Neutrophil (primary cell): ENCODE measurements around the gene CDKN2B-AS1.

Experiments used
- H3K27ac ChIP-seq: fragments of 200-600 bp; sonication (generic); 2 replicates; pipeline ENCODE4 v1.5.1; 2016; ENCODE audit warnings: mild to moderate bottlenecking, moderate library complexity
- H3K27me3 ChIP-seq: fragments of 200-600 bp; sonication (generic); 2 replicates; pipeline ENCODE4 v1.6.0; 2016; ENCODE audit warnings: mild to moderate bottlenecking
- H3K36me3 ChIP-seq: fragments of 200-600 bp; sonication (generic); 2 replicates; pipeline ENCODE4 v1.5.1; 2017
- H3K4me1 ChIP-seq, 2 experiments: fragments of 200-600 bp in 1 of 2; sonication (generic) in 1 of 2; 1 replicate in 1 of 2; 2 replicates in 1 of 2; pipeline versions ENCODE4 v1.5.1 to v1.6.1; 2013 to 2016; ENCODE audit warnings: low read depth in 1 of 2, low read length in 1 of 2, mild to moderate bottlenecking in 1 of 2, moderate library complexity in 1 of 2; ENCODE audit not compliant: control insufficient read depth in 1 of 2, insufficient read depth in 1 of 2
- H3K4me3 ChIP-seq, 2 experiments: fragments of 200-600 bp in 1 of 2; sonication (generic) in 1 of 2; 1 replicate in 1 of 2; 2 replicates in 1 of 2; pipeline ENCODE4 v1.5.1; 2013 to 2016; ENCODE audit warnings: low read depth in 1 of 2, low read length in 1 of 2, mild to moderate bottlenecking in 1 of 2, moderate library complexity in 1 of 2
- H3K9me3 ChIP-seq: fragments of 200-600 bp; sonication (generic); 2 replicates; pipeline ENCODE4 v1.5.1; 2016
- CTCF ChIP-seq: fragments of 200-600 bp; sonication (generic); IDR thresholded peaks from 2 replicates; pipeline ENCODE4 v1.5.1; 2016; ENCODE audit warnings: antibody characterized with exemption

The CDKN2B-AS1 gene

DNA sequence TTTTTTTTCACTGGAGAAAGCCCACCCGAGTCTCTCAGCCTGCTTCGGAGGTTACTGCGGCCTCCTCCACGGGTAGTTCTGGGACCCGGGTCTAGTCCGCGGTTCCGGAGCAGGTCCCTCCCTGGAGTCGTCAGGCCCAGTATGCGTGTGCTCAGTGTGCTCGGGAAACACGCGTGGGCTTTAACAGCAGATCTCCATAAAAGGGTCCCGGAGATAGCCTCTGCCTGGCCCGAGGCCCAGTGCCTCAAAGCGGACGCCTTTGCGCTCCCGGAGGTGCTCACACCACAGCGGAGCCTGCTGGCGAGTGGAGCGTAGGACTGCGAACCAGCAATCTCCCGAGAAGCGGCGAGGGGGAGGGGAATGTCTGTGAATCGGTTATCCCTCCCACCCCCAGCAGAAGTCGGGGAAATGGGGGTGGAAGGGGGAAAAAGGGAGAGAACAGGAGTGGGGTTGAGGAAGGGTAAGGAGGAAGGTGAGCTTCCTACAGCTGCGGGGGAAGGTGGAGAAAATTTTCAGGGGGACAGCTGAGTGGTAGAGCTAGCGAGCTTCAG, 29.1 kb upstream of the CDKN2B-AS1 start:
- Histone ChIP-seq H3K4me3 (peak overlapping the region; percentile 30 to 35), H3K9me3 (no peaks in the 10 kb centered on the region), H3K27me3 (peaks cover 99% of the 10 kb centered on the region), H3K27ac (no peak overlapping the region), H3K4me1 (peaks cover 9 to 10% of the 10 kb centered on the region in 2 experiments), H3K36me3 (no peaks in the 10 kb centered on the region)
- no peak for TF ChIP-seq CTCF

DNA sequence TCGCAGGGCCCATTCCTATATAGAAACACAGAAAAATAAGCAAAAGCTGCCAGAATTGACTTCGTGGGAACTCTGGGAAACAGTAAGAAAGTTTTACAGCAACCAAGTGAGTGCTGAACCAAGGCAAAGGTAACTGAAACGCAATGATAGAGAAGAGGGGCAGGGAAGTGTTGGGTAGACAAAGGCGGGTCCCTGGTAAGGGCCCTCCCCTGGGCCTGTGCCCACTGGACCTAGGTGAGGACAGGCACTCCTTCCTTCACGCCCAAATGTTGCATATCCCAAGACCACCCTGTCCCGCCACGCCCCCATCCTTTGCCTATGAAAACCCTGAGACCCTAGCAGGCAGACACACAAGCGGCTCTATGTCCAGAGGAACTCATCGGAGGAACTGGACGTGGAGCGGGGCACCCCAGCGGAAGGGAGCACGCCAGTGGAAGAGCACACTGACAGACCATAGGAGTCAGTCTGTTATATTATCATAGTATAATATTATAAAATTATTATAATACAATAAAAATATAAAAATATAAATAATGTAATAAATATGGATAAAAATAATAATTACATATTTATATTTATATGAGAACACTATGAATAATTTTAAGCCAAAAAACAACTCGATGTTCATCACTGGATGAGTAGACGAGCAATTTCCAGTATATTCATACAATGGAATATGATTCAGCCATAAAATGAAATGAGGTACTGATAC, 28.3 kb upstream of the CDKN2B-AS1 start:
- Histone ChIP-seq H3K4me3 (no peak overlapping the region), H3K9me3 (no peaks in the 10 kb centered on the region), H3K27ac (no peak overlapping the region), H3K27me3 (peaks cover 100% of the 10 kb centered on the region), H3K4me1 (peaks cover 9 to 10% of the 10 kb centered on the region in 2 experiments), H3K36me3 (no peaks in the 10 kb centered on the region)
- no peak for TF ChIP-seq CTCF

DNA sequence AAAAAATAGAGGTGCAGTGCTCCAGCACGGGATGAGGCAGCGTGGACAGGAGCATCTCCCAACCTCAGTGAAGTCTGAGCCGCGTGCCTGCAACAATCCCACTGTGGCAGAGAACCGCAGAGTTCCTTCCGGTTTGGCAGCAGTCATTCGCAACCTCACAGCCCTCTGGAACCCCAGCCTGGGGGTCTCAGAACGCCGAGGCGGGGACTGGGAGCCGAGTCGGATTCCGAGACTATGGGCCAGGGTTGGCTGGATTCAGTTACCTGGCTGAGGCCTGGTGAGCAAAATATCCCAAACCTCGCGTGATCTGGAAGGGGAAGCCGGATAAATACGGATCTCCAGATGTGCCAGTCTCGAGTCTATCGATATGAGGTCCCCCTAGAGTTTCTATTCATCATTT, 27.4 kb upstream of the CDKN2B-AS1 start:
- peaks cover 9 to 10% of the 10 kb centered on the region in 2 experiments for H3K4me1 ChIP-seq
- peaks cover 100% of the 10 kb centered on the region for H3K27me3 ChIP-seq
- no peak overlapping the region for H3K4me3 ChIP-seq
- no peak for TF ChIP-seq CTCF
- no peak overlapping the region for H3K27ac ChIP-seq
- no peaks in the 10 kb centered on the region for H3K36me3 ChIP-seq
- H3K9me3 ChIP-seq: no peaks in the 10 kb centered on the region

GRCh38 chr9:21967702-21968101, 26.9 kb upstream of the CDKN2B-AS1 start:
- no peak overlapping the region for H3K4me3 ChIP-seq
- no peak overlapping the region for H3K27ac ChIP-seq
- H3K27me3 ChIP-seq: peaks cover 100% of the 10 kb centered on the region
- TF ChIP-seq CTCF: no peak
- H3K4me1 ChIP-seq: peaks cover 9 to 10% of the 10 kb centered on the region in 2 experiments
- H3K9me3 ChIP-seq: no peaks in the 10 kb centered on the region
- H3K36me3 ChIP-seq: no peaks in the 10 kb centered on the region

- H3K27ac ChIP-seq: no peak overlapping the region
- H3K4me1 ChIP-seq: peaks cover 9 to 10% of the 10 kb centered on the region in 2 experiments
- no peak for TF ChIP-seq CTCF
- H3K36me3 ChIP-seq: no peaks in the 10 kb centered on the region
- H3K9me3 ChIP-seq: no peaks in the 10 kb centered on the region
- H3K4me3 ChIP-seq: no peak overlapping the region
- peaks cover 100% of the 10 kb centered on the region for H3K27me3 ChIP-seq
Observed at GRCh38 chr9:21968331-21969010, 26.1 kb upstream of the CDKN2B-AS1 start.
